RPMI7951 (cell line): ENCODE measurements around the gene TESMIN. TPM values are rescaled to one million over a fixed set of nuclear protein-coding genes. Genes with fewer than 3 reads are reported as not detected.

Experiments
- DNase-seq: peaks from one replicate; pipeline ENCODE4 v3.0.0-alpha.2; 2012; ENCODE audit warnings: low read depth
- total RNA-seq: library from RNA; depleted of rRNA; stranded (reverse); fragments of >200 nt; shearing (Covaris generic); gene quantifications from 2 replicates; pipeline ENCODE4 v1.2.3, GENCODE V29; 2014

Gene TESMIN
- total RNA-seq, 1 experiment from 2014 or later, result 0.96 TPM

DNA sequence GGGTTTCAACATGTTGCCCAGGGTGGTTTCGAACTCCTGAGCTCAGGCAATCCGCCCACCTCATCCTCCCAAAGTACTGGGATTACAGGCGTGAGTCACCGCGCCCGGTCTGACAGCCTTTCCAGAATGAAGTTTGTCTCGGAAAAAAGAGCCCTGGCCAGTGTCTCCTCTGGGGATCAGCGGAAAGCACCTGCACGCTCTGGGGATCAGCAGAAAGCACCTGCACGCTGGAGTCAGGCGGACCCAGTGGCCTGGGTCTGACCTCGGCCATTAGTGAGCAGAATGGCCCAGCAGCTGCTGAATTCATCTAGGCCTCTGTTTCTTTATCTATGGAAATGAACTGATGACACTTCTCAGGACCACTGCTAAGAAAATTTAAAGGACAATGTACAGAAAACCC, 10.5 kb upstream of the TESMIN start:
- DNase-seq, result no peak

DNA sequence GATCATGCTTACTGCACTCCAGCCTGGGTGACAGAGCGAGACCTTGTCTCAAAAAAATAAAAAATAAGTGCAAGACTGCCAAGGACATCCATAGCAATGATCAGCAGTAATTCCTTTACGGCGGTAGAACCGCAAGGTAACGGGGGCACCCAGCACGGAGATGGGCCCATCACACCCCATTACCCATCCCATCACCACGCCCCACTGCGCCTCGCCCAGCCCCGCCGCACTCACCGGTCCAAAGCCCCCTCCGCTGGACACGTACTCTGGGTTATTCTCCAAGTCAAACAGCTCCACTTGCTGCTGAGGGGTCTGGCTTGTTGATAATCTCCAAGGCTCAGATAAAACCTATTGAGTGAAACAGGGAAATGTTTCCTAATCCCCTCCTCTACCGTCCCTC, 8.7 kb upstream of the TESMIN start:
- DNase-seq, result no peak

DNA sequence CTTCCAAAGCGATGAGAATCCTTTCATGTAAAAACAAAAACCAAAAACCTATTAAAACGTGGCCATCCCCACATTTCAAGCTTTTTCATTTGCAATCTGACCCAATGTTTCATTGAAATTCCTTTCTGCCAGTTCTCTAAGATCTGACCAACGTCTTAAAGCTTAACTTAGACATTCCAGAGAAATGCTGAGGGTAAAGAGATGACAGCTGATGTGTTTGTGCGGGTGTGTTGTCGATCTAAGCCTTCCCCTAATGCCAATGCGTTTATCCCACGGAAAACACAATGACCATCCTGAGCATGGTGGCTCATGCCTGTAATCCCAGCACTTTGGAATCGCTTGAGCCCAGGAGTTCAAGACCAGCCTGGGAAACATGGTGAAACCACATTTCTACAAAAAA, 6.4 kb upstream of the TESMIN start:
- DNase-seq, result no peak

DNA sequence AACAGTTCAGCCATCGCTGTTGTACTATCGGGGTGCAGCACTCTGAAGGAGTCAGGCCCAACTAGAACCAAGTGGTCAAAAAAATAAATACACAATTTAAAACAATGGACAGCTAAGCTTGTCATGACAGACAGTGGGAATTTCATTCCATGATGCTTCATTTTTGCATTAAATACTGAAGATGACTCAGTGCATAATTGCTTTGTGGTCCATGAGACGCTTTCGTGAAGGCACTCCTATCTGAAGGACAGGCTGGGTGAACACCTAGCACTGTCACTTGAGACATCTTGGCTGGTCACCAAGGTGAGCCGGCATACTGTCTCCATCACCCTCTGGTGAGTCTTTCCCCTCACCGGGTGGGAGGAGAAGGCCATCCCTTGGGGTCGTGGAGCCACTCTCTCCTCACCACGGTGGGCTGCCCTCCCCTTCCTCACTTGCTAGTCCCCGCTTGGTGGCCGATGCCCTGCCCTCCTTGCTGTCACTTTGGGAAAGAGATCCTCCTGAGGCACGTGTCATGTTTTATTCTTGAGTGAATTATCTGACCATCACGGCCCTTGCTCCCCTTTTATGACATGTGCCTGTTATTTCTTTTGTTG, 4.9 kb upstream of the TESMIN start:
- peak; percentile 9 for DNase-seq

DNA sequence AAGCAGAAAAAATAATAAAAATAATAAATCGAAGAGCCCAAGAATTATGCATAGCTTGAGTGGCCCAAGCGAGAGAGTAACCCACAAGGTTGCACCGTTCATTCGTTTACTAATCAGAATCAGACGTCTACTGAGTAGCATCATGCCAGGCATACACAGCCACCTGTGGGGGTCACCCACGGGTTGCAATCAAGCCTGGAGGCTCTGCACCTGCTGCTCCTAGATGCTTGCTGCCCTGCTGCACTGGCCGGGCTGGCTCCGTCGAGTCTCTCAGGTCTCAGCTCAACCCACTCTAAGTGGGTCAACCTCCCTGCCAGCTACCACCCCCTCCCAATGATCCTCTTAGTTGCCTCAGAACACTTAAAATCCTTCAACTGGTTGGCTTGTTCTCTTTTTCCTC, 2.0 kb upstream of the TESMIN start:
- no peak for DNase-seq

DNA sequence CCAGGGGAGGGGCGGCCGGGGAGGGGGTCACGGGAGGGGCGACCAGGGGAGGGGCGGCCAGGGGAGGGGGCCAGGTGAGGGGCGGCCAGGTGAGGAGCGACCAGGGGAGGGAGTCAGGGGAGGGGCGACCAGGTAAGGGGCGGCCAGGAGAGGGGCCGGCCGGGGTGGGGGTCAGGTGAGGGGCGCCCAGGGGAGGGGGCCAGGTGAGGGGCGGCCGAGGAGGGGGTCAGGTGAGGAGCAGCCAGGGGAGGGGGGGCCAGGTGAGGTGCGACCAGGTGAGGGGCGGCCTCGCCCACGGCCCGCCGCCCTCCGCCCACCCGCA, 355 bp downstream of the TESMIN start:
- no peak for DNase-seq

DNA sequence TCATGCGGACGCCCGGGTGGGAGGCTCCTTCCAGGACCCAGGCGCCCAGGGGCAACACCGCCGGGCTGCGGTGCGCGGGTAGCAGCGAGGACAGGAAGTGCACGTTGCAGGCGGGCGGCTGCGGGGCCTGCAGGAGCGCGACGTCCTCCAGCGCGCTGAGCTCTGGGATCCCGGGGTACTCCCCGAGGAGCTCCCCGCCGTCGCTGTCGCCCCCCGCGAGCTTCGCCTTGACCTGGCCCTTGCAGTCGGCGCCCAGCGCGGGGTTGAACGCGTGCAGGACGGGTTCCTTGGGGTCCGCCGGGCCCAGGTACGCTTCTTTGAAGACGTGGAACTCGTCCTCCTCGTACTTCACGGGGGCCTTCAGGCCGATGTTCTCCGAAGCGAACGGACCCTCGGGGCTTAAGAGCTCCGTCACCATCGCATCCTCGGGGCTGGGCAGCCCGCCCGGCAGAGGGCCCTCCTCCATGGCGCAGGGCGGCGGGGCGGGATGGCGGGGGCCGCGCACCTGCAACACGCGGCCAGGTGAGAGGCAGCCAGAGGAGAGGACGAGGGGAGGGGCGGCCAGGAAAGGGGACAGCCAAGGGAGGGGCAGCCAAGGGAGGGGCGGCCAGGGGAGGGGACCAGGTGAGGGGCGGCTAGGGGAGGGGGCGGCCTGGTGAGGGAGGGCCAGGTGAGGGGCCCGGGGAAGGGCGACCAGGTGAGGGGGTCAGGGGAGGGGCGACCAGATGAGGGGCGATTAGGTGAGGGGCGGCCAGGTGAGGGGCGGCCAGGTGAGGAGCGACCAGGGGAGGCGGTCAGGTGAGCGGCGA, 921 bp downstream of the TESMIN start:
- no peak for DNase-seq

DNA sequence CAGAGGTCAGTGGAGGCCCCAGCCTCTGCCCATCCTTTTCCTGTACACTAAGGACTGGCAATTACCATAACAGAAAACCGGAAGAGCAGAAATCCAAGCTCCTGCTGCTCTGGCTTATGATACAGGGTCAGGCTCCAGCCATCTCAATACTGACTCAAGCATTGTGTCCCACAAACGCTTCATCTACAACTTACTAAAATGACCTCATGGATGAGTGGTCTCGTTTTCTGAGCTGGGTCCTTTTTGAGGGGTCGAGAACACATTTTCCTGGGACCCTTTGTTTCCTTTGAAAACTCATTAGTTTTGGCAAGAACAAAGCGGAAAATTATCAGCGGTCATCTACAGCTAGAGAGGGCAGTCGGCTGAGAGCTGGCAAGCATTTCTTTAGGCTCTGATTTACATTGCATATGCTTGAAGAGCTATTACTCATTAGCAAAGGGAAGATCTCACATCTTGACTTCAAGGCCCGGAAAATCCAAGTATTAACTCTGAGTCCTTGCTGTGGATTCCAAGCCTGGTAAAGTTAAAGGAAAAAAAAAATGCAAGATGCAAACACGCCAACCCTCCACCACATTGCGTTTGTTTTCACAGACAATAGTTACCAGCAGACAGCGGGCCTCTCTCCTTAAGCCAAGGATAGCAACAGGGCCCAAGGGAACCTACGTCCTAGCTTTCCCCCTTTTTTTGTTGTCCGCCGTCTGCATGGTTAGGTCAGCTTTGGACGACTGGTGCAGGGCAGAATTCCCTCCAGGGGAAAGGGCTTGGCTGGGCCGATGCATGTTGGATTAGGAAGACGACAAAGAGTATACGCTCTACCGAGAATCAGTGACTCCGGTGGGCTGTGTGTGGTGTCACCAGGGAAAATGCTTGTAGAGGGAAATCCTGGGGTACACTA, 1.8 kb downstream of the TESMIN start:
- peak; percentile 20 for DNase-seq

DNA sequence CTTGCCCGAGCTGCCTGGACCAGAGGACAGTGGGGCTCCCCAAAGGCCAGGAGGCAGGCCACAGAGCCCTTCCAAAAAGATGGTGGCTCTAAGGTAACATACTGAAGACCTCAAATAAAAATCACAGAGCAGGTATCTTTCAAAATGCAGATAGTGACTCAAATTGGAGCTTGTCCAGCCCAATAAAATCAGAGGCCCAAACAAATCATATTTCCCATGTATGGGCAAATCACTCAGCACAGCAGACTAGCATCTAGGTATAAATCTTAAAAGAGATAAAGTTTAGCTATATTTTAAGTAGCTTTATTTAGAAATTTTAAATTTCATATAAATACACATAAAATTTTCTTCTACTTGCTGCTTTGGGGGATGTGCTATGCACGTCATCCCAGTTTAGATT, 3.3 kb downstream of the TESMIN start:
- DNase-seq, result no peak

DNA sequence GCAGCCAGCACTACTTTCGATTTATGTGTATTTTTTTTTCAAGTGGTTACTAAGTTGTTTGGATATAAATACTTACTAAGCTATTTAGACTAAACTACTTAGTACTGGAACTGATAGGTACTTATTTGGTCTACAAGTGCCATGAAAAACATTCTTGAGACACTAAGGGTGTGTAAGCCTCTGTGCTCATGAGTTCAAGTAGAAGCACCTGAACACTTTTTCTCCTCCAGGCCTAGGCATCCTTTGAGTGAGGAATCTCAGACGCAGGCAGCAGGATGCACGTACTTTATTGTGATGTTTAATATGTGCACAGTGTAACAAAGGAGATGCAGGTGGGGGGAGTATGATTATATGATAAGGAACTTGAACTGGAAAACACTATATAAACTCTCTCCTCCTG, 7.8 kb downstream of the TESMIN start:
- no peak for DNase-seq

DNA sequence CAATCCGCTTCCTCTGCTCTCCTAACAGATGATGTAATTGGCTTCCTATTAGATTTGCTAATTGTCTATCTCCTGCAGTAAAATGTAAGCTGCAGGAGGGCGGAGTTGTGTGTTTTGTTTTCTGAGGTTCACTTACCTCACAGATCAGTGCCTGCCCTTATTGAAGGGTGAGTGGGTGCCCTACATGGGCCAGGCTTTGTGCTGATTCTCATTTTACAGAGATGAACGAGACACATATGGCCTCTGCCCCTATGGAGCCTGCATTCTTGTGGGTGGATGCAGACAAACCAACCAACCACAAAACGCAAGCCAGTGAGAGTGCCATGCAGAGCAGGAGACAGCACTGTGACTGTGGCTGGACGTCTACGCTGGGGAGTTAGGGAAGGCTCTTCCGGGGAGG, 9.9 kb downstream of the TESMIN start:
- peak; percentile 46 for DNase-seq

DNA sequence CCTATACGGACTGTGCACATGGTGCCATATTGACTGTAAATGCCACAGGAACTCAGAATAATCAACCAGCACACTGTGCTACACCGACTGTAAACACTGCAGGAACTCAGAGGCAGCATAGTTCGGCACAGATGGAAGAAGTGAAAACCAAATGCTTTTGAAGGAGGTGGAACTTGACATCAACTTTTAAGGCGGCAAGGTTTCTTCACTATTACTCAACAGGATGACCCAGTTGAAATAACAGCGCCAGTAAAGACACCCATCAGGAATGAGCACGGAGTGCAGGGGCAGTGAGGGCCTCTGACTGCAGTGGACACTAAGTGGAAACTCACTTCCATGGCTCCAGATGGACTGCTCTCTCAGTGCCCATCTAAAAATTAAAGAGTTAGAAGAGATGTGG, 15.7 kb downstream of the TESMIN start:
- no peak for DNase-seq

DNA sequence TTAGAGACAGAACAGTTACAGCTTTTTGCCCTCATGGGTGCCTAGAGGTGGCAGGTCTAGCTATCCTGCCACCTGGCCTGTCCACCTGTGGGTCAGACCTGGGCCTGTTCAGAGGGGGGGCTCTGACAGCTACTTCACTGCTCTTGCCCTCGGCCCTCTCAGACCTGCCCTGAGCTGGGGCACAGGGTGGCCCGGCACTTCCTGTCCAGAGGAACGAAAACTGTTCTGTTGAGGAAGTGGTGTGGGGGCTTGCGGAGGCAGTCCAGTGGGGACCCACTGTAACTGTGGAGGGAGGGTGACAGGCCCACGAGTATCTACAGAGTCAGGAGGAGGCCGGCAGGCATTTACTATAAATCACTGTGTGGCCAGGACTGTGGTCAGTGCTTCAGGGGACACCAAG, 16.2 kb downstream of the TESMIN start:
- DNase-seq, result no peak

DNA sequence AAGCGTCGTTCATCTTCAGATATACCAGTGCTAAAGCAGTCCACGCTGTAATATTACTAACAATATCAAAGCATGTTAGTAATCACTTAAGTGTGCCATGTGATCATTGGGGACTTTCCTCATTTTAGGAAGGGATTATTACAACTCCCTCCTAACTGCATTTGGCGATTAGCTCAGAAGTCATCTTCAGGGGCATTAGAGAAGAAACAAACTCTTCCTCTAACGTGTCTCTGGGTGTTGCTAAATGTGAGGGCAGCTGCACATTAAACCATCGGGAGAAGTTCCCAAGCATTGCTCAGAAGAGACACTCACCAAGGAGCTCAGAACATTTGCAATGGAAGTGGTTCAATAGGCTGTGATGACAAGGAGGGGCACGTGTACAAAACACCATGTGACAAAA, 17.2 kb downstream of the TESMIN start:
- DNase-seq, result no peak

DNA sequence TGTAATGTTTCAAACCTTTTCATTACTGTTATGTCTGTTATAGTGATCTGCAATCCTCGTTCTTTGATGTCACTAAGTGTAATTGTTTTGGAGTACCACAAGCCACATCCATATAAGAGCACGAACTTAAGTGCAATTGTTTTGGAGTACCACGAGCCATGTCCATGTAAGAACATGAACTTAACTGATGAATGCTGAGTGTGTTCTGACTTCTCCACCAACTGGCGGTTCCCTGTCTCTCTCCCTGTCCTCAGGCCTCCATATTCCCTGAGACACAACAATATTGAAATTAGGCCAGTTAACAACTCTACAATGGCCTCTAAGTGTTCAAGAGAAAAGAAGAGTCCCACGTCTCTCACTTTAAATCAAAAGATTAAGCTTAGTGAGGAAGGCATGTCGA, 23.5 kb downstream of the TESMIN start:
- peak; percentile 41 for DNase-seq

DNA sequence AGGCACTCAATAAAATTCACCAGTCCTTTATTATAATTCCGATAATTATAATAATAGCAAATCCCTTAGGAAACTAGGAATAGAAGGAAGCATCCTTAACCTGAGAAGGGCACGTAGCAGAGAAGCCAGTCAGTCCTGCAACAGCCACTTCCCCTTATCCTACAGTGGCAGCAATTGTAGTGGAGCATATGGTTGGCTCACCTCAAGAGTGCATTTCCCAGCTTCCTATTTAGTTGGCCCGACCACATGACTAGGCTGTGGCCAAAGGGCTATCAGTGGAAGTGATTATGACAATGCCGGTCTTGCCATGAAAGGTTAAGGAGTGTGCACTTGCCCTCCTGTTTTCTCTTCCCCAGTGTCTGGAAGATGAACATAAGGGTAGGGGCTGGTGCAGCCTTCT, 27.0 kb downstream of the TESMIN start:
- no peak for DNase-seq

DNA sequence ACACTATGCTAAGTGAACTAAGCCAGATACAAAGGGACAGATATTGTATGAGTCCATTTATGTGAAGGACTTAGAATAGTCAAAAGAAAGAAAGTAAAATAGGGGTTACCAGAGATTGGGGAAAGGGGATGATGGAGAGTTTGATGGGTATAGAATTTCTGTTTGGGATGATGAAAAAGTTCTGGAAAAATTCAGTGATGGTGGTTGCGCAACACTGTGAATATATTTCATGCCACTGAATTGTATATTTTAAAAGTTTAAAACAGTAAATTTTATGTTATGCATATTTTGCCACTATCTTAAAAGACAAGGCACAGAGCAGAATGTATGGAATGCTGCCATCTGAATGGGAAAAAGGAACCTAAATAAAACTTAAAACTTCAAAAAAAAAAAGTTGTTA, 29.2 kb downstream of the TESMIN start:
- DNase-seq, result no peak

DNA sequence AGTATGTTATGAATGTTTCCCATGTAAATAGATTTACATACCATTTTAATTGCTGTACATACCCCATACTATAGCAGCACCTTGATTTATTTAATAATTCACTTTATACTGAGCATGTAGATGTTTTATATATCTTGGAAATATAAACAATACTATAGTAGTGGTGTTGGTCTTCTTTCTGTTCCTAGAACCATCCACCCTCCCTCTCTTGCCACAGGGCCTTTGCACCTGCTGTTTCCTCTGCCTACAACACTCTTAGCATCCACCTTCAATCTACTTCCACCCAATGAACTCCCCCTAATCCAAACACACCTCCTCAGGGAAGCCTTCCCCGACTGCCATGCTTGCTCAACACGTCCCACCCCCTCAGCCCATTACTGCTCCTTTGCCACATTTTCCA, 30.2 kb downstream of the TESMIN start:
- no peak for DNase-seq

DNA sequence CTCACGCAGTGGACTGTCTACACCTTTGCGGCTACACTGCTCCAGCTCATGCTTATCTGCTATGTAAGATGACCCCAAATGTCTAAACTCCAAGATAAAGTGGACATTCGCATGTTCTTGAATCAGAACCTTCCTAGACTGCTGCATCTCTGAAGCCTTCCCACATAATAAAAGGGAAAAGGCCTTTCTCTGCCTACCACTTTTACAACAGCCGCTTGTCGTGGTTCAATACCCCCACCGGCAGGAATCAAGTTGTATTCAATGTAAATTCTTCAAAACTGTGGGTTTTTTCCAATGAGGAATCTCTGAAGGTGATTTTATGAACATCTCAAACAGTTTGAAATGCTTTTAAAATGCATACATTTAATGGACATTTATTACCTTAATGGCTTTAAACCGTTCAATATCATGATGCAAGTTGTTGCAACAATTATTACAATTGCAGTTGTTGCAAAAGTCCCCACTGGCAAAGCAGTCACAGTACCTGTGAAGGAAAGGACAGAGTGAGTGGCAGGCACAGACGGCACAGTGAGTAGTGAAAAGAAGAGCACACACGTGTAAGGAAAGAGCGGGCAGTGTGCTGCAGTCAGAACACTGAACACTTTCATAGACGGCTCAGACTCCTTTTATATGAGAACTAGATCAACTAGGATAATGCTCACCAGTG, 35.7 kb downstream of the TESMIN start:
- no peak for DNase-seq

DNA sequence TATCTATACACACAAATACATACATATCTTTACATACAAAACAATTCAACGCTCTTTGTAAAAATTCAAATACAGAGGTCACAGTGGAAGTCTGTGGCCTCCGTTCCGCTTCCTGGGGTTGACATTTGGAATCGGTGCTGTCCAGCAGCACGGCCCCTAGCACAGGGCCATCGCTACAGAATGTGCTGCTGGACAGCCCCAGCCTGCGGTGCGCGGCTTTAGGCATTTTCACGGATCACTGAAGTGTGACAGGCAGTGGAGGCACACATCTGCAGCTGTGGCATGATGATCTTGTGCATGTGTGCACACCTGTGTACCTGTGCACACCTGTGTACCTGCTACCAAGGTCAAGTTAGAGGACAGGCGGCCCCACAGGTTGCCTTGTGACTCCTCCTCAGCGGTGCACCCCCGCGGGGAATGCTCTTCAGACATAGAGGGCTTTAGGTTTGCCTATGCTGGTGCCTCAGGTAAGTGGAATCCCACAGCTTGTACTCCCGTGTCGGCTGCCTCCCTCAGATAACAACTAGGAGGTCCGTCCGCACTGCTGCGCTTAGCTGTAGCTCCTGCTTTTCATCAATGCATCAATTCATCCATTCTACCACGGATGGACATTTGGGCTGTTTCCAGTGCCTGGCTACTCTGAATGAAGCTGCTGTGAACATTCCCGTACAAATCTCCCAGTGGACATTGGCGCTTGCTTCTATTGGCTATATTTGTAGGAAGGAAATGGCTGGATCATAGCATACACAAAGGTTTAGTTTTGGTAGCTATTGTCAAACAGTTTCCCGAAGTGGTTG, 37.1 kb downstream of the TESMIN start:
- DNase-seq, result no peak

DNA sequence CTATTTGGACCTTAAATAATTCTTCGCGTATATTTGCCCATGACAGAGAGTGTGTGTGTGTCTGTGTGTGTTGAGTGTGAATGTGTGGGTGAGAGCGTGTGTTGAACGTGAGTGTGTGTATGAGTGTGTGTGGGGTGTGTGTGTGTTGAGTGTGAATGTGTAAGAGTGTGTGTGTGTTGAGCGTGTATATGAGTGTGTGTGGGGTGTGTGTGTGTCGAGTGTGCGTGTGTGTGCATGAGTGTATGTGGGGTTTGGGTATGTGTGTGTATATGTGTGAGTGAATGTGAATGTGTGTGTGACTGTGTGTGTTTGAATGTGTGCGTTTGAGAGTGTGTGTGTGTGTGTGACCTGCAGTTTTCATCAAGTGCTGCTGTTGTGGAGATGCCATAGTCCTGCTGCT, 40.2 kb downstream of the TESMIN start:
- no peak for DNase-seq

DNA sequence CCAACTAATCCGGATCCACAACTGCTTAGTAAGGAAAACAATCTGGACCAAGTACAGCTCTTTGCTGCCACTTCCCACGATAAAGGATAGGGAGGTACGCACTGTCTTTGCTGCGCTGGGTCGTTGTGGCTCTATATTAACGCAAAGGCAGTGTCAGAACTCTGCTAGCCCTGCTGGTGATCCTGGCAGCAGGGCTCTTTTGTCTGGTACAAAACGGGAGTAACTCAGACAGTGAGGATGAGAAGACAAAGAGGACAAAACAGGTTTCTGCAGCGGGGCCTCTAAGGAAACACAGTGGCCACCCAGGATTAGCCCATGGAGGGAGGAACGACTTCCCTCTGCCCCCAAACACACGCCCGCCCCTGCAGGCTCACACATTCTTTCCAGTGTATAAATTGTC, 40.9 kb downstream of the TESMIN start:
- DNase-seq, result no peak
